ENCODE results near the gene SLC25A51.

The SLC25A51 gene

DNA sequence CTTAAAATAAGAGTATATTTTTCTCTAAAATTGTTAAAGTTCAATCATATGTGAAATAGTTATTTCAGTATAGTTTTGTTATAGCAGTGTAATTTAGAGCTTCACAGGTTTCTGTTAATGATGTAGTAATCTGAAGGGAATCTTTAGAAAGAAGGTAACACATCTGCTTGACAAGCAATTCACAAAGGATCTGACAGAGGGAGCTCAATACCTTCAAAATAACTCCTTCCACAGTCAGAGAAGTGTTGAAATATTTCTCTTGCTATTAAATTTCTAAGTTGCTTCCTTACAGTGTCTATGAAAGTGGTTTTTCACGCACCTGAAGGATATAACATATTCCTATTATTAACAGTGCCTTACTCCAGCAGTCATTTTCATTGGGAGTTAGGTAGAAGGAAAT lies 44.9 kb downstream of the SLC25A51 start:
- TF ChIP-seq TAF1 (IDR thresholded peaks at IDR 0.05; ENCODE audit: low read depth) (no peak), CREB1 (IDR thresholded peaks at IDR 0.05; ENCODE audit: low read depth) (no peak), CEBPB (IDR thresholded peaks at IDR 0.05) (no peak), ZBTB7A (IDR thresholded peaks at IDR 0.05; ENCODE audit: low read depth) (no peak), TCF12 (IDR thresholded peaks at IDR 0.05; ENCODE audit: low read depth) (no peak)
- TF ChIP-seq, protein P1, sequence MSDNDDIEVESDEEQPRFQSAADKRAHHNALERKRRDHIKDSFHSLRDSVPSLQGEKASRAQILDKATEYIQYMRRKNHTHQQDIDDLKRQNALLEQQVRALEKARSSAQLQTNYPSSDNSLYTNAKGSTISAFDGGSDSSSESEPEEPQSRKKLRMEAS (IDR thresholded peaks at IDR 0.05): no peak

DNA sequence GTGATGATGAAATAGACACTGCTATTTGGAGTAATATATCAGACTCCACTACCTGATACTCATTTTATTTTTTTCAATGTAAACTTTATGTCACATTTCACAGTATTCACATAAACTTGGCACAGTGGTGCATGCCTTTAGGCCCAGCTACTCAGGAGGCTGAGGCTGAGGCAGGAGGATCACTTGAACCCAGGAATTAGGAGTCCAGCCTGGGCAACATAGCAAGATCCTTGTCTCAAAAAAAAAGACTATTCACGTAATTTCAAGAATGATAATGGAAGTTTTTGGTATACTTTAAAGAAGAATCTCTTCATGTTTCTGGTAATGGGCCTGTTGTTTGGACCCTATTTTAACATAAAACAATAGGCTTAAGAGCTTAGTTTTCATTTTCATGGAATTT lies 47.4 kb downstream of the SLC25A51 start:
- no peak for TF ChIP-seq NFIC (IDR thresholded peaks at IDR 0.05)
- TF ChIP-seq YY1 (IDR thresholded peaks at IDR 0.05; ENCODE audit: low read depth): no peak
- TF ChIP-seq, protein P2, sequence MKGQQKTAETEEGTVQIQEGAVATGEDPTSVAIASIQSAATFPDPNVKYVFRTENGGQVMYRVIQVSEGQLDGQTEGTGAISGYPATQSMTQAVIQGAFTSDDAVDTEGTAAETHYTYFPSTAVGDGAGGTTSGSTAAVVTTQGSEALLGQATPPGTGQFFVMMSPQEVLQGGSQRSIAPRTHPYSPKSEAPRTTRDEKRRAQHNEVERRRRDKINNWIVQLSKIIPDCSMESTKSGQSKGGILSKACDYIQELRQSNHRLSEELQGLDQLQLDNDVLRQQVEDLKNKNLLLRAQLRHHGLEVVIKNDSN (IDR thresholded peaks at IDR 0.05): no peak
- TF ChIP-seq, protein P1 (IDR thresholded peaks at IDR 0.05): no peak
- TF ChIP-seq TAF1 (IDR thresholded peaks at IDR 0.05; ENCODE audit: low read depth): no peak
- TF ChIP-seq FOXM1 (IDR thresholded peaks at IDR 0.05; ENCODE audit: borderline replicate concordance, low read depth): no peak
- TF ChIP-seq TEAD4 (IDR thresholded peaks at IDR 0.05): no peak
- no peak for TF ChIP-seq ZBTB7A (IDR thresholded peaks at IDR 0.05; ENCODE audit: low read depth)
- TF ChIP-seq, protein P3, sequence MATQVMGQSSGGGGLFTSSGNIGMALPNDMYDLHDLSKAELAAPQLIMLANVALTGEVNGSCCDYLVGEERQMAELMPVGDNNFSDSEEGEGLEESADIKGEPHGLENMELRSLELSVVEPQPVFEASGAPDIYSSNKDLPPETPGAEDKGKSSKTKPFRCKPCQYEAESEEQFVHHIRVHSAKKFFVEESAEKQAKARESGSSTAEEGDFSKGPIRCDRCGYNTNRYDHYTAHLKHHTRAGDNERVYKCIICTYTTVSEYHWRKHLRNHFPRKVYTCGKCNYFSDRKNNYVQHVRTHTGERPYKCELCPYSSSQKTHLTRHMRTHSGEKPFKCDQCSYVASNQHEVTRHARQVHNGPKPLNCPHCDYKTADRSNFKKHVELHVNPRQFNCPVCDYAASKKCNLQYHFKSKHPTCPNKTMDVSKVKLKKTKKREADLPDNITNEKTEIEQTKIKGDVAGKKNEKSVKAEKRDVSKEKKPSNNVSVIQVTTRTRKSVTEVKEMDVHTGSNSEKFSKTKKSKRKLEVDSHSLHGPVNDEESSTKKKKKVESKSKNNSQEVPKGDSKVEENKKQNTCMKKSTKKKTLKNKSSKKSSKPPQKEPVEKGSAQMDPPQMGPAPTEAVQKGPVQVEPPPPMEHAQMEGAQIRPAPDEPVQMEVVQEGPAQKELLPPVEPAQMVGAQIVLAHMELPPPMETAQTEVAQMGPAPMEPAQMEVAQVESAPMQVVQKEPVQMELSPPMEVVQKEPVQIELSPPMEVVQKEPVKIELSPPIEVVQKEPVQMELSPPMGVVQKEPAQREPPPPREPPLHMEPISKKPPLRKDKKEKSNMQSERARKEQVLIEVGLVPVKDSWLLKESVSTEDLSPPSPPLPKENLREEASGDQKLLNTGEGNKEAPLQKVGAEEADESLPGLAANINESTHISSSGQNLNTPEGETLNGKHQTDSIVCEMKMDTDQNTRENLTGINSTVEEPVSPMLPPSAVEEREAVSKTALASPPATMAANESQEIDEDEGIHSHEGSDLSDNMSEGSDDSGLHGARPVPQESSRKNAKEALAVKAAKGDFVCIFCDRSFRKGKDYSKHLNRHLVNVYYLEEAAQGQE (IDR thresholded peaks at IDR 0.05; ENCODE audit: low read depth): no peak
- TF ChIP-seq EGR1 (IDR thresholded peaks at IDR 0.05): no peak
- no peak for TF ChIP-seq CREB1 (IDR thresholded peaks at IDR 0.05; ENCODE audit: low read depth)
- TF ChIP-seq TCF12 (IDR thresholded peaks at IDR 0.05; ENCODE audit: low read depth): no peak
- no peak for TF ChIP-seq CEBPB (IDR thresholded peaks at IDR 0.05)
- TF ChIP-seq RAD21 (IDR thresholded peaks at IDR 0.05; ENCODE audit: low read depth): no peak

DNA sequence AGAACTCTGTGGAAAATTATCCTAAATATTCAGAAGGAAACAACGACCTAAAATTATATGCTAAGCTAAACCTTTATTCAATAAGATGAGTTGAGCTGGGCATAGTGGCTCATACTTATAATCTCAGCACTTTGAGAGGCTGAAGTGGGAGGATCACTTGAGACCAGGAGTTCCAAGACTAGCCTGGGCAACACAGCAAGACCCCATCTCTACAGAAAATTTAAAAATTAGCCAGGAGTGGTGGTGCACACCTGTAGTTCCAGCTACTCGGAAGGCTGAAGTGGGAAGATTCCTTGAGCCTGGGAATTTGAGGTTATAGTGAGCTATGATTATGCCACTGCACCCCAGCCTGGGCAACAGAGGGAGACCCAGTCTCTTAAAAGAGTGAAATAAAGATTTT lies 51.7 kb downstream of the SLC25A51 start:
- TF ChIP-seq TAF1 (IDR thresholded peaks at IDR 0.05; ENCODE audit: low read depth) (no peak), YY1 (IDR thresholded peaks at IDR 0.05; ENCODE audit: low read depth) (no peak), CEBPB (IDR thresholded peaks at IDR 0.05) (no peak), EP300 (IDR thresholded peaks at IDR 0.05; ENCODE audit: borderline replicate concordance) (no peak), EGR1 (IDR thresholded peaks at IDR 0.05) (no peak), NFIC (IDR thresholded peaks at IDR 0.05) (no peak), FOXM1 (IDR thresholded peaks at IDR 0.05; ENCODE audit: borderline replicate concordance, low read depth) (no peak), RAD21 (IDR thresholded peaks at IDR 0.05; ENCODE audit: low read depth) (no peak), TCF12 (IDR thresholded peaks at IDR 0.05; ENCODE audit: low read depth) (no peak), TEAD4 (IDR thresholded peaks at IDR 0.05) (no peak), CREB1 (IDR thresholded peaks at IDR 0.05; ENCODE audit: low read depth) (no peak)
- TF ChIP-seq, protein P2 (IDR thresholded peaks at IDR 0.05): no peak
- TF ChIP-seq, protein P3 (IDR thresholded peaks at IDR 0.05; ENCODE audit: low read depth): no peak
- TF ChIP-seq, protein P1 (IDR thresholded peaks at IDR 0.05): no peak

DNA sequence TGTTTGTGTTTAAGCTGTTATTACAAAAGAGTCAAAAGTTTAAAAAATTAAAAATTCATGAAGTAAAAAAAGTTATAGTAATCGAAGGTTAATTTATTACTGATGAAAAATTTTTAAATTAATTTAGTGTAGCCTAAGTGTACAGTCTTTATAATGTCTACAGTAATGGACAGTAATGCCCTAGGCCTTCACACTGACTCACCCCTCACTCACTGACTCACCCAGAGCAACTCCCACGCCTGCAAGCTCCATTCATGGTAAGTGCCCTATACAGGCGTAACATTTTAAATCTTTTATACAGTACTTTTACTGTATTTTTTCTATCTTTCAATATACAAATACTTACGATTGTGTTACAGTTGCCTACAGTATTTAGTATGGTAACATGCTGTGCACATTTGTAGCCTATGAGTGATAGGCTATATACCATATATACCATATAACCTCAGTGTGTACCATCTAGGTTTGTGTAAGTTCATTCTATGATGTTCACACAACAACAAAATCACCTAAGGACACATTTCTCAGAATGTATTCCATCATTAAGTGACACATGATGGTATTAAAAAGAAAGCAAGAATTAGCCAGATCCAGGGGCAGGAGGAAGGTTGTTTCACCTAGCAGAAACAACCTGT lies 63.2 kb downstream of the SLC25A51 start:
- TF ChIP-seq, protein P3 (IDR thresholded peaks at IDR 0.05; ENCODE audit: low read depth): no peak
- TF ChIP-seq EP300 (IDR thresholded peaks at IDR 0.05; ENCODE audit: borderline replicate concordance) (no peak), TAF1 (IDR thresholded peaks at IDR 0.05; ENCODE audit: low read depth) (no peak), CREB1 (IDR thresholded peaks at IDR 0.05; ENCODE audit: low read depth) (no peak), EGR1 (IDR thresholded peaks at IDR 0.05) (no peak), FOXM1 (IDR thresholded peaks at IDR 0.05; ENCODE audit: borderline replicate concordance, low read depth) (no peak), CEBPB (IDR thresholded peaks at IDR 0.05) (no peak), RAD21 (IDR thresholded peaks at IDR 0.05; ENCODE audit: low read depth) (no peak), ZBTB7A (IDR thresholded peaks at IDR 0.05; ENCODE audit: low read depth) (no peak), NFIC (IDR thresholded peaks at IDR 0.05) (no peak), TEAD4 (IDR thresholded peaks at IDR 0.05) (no peak), YY1 (IDR thresholded peaks at IDR 0.05; ENCODE audit: low read depth) (no peak), TCF12 (IDR thresholded peaks at IDR 0.05; ENCODE audit: low read depth) (no peak)
- TF ChIP-seq, protein P1 (IDR thresholded peaks at IDR 0.05): no peak
- TF ChIP-seq, protein P2 (IDR thresholded peaks at IDR 0.05): no peak
